CD4-positive, alpha-beta T cell treated with Interleukin-2 at 100 ng/mL for 4 hours (primary cell): ENCODE measurements around the gene SNCAIP.

Experiments used
- DNase-seq: peaks from one replicate; pipeline ENCODE4 v3.0.0-alpha.2; 2020; ENCODE audit warnings: low spot score

SNCAIP gene

DNA sequence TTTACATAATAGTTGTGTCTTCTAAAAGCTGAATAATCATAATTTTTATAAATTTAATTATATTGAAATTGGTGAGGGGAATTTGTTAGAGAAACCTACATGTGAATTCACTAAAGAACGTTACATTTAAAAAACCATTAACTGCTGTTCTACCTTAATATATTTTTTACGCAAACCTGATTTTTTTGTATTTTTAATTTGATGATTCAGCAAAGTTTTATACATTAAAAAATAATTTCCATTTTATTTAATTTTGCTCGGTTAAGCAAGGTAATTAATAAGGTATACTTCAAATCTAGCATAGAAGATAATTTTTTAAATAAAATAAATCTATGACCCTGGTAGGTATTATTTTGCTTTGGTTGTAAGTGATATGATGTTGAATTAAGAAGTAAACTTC is 114.3 kb downstream of the SNCAIP start:
- no peak for DNase-seq

DNA sequence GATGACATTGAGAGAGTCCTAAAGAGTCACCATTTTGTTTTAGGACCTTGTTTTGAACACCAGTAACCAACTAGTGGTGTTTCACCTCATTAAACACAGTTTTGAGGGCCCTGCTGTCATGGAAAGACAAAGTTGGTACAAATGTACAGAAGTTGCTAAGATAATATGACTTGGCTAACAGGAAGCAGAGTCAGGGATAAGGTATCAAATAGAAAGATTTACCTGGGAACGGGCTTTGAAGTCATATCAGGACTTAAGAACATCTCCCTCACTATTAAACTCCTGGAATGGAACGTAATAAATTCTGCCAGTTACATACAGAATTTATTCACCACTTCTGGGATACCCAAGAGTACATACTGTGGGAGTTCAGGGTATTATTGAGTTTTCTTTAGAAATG is 115.6 kb downstream of the SNCAIP start:
- no peak for DNase-seq

- DNase-seq: no peak
Observed at GRCh38 chr5:122429545-122430318, 117.7 kb downstream of the SNCAIP start.

GRCh38 chr5:122430319-122430586 is 118.2 kb downstream of the SNCAIP start:
- DNase-seq: no peak

DNA sequence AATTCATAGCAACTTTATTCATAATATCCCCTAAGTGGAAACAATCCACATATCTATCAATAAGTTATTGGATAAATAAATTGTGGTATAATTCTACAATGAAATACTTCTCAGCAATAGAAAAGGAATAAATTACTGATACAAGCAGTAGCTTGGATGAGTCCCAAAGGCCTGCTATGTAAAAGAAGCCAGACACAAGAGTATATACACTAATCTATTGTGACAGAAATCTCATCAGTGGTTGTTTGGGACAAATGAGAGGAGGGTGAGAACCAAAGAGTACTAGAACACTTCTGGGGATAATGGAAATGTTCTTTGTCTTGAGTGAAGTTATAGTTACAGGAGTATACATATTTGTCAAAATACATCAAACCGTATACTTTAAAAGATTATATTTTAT is 119.3 kb downstream of the SNCAIP start:
- DNase-seq: no peak

DNA sequence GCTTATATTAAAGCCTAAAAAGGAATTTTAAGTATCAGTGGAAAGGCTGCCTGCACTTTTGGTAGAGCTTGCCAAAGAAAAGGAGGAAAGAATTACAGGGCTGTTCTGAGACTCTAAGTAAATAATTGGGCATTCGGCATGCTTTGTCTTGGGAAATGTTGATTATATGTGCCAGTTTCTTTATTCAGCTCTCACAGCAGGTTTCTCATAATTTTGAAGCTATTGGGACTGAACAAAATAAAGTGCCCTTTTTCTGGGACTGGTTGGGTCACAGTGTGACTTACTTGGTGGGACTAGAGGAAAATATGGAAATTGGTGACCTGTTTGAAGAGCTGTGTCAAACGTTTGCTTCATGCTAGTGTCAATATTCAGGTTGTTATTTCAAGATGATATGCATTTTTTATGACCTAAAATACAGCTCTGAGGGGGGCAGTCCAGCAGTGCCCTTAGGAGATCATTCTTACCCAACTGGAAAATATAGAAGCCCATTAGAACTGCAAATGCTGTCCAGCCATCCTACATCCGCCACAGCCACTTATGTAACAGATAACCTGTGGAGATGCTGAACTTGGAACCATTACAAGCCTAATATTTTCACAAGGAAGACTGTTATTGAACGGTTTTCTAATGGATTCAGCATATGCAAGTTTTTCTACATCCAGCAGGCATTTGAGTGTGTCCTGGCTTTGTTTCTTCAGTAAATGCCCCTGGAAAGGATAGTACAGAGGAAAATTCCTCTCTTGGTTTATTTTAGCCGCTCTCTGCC is 122.4 kb downstream of the SNCAIP start:
- no peak for DNase-seq

GRCh38 chr5:122435234-122435633 is 123.2 kb downstream of the SNCAIP start:
- no peak for DNase-seq

GRCh38 chr5:122435761-122436160 is 123.7 kb downstream of the SNCAIP start:
- no peak for DNase-seq

DNA sequence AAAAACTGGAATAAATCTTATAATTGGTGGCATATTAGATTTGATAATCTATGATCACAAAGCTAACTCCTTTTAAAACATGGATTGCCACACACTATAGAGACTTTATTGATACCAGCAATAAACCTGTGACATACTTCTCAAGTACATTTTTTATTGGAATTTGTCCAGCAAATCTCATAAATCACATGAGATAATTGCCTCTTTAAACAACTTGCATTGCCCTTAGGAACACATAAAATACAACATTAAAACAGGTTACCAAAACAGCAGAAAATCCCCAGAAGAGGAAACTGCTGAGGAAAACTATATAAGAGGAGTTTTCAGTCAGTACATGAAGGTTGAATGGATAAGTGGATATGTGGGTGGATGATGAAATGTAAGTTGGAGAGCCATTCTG is 124.6 kb downstream of the SNCAIP start:
- DNase-seq: no peak

DNA sequence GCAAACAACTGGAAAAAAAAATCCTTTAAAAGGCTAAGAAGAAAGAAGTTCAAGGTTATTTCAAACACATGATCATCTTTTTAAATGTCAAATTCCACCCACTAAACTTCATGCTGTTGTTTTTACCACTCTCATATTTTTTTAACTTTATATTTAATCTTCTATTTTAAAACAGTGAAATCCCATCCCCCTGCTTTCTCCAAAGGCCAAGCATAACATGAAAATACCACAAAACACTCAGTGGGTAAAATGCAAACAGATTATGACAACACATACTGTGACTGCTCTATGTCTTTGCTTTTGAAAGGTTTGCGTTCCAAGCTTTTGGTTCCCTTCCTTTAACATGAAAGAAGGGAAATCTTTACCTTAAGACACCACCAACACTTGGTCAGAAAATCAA is 127.6 kb downstream of the SNCAIP start:
- no peak for DNase-seq

DNA sequence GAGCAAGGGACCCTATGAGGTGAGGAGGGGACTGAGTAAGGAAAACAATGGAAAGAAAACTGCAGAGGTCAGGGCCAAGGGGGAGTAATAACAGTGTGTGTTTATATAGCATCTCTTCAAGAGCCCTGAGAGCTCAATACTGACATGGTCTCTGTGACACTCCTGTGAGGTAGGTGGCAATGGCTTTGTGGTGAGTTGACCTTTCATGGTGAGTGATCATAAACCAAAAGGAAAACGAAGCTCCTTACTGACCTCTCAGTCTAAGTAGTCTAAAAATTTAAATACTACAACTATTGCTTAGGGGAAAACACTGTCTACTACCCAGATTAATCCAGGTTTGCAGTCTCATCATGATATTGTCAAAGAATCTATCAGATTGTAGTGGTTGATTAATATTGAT is 130.9 kb downstream of the SNCAIP start:
- no peak for DNase-seq

DNA sequence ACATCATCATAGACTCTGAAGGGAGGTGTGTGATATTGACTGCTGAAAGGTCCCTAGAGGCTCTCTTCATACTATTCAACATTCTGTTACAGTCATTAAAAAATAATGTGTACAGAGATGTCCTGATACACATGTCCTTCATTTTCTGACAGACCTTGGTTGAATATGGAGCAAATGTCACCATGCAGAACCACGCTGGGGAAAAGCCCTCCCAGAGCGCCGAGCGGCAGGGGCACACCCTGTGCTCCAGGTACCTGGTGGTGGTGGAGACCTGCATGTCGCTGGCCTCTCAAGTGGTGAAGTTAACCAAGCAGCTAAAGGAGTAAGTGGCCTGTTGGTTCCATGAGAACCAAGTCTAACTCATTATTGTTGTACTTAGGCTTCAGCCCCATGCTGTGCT is 132.4 kb downstream of the SNCAIP start:
- no peak for DNase-seq

DNA sequence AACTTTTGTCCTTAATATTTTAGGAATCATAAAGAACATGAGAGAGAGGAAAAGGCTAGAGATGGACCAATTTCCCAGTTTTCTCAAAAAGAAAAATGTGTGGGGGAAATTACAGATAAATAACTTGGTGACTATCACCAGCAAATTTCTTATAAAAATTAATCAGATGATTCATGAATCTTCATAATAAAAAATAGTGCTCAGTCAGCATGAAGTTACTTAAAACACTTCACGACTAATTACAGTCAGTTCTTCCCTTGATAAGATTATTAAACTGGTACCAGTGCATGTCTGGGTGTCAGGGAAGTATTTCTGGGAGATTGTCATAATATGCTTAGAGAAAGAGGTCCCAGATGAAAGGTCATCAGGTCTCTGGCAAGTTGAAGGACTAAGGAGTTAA is 133.0 kb downstream of the SNCAIP start:
- no peak for DNase-seq

DNA sequence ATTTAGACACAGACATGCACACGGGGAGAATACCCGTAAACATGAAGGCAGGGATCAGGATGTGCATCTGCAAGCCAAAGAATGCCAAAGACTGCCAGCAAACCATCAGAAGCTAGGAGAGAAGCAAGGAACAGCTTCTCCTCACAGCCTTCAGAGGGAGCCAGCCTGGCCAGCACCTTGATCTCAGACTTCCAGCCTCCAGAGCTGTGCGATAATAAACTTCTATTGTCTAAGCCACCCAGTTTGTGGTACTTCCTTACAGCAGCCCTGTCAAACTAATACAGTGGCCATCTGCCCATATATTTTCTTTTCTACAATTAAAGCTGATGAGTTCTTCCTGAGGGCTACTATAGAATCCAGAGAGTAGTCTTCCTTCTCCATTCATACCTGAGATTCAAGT is 135.0 kb downstream of the SNCAIP start:
- DNase-seq: no peak

GRCh38 chr5:122447879-122448278 is 135.8 kb downstream of the SNCAIP start:
- no peak for DNase-seq

DNA sequence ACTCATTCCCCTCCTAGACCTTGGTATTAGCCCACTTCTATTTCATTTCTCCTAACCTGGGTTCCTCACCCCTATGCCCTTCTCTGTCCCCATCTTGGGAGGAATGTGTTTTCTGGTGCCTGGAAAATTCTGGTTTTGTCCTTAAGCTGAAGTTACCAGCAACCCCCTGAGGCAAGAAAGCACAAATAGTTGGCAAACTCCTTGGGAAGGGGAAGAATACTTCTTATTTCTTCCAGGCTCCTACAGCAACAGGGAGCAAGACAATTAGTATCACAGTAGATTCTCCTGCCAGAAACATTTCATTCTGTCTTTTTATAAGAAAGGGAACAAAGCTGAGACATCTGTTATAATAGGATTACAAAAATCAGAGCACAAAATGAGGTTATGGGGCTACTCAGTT is 142.5 kb downstream of the SNCAIP start:
- DNase-seq: no peak

DNA sequence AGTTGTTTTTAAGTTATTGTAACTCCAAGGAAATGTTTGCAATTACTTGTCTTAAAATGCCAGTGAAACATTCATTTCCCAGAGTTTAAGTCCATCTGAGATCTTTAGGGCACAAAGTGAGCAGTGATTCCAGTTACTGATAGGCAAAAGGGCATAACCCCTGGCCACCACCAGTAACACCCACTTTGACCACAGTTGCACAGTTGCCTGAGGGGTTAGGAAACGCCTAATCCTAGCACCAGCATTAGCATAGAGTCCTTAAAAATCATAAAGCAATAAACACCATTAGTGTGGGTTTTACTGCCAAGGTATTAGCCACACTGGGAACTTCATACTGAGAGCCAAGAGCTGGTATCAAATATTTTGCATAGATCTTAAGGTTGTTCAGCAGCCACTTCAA is 143.9 kb downstream of the SNCAIP start:
- no peak for DNase-seq

GRCh38 chr5:122457178-122457826 is 145.3 kb downstream of the SNCAIP start:
- no peak for DNase-seq

DNA sequence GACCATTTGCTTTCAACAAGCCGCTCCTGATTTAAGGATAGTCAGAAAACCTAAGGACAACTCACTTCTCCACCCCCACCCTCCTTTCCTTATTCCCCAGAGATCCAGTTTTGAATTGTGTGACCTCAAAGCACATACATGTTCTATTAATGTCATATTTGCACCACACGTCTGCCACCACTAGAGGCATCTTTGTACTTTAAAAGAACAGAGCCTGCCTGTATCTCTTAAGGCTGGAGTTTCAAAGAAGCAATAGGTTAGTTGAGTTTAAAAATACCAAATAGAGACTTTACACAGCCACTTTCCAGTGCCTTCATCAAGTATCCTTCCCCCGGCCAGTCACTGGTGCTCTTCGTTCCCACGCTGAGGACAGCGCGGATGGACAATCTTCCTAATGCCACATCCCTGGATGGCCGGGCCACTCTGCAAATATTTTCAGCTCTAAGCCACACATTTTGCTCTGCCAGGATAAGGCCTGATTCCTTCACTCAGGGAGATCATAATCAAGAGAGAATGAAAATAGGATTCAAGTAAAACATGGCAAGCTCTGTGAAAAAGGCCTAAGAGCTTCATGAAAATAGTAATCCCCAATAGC is 146.3 kb downstream of the SNCAIP start:
- no peak for DNase-seq

- no peak for DNase-seq
Observed at GRCh38 chr5:122462486-122462885, 150.4 kb downstream of the SNCAIP start.

GRCh38 chr5:122463221-122463620 is 151.2 kb downstream of the SNCAIP start:
- DNase-seq: no peak

- DNase-seq: no peak
Observed at GRCh38 chr5:122464191-122464590, 152.2 kb downstream of the SNCAIP start.

DNA sequence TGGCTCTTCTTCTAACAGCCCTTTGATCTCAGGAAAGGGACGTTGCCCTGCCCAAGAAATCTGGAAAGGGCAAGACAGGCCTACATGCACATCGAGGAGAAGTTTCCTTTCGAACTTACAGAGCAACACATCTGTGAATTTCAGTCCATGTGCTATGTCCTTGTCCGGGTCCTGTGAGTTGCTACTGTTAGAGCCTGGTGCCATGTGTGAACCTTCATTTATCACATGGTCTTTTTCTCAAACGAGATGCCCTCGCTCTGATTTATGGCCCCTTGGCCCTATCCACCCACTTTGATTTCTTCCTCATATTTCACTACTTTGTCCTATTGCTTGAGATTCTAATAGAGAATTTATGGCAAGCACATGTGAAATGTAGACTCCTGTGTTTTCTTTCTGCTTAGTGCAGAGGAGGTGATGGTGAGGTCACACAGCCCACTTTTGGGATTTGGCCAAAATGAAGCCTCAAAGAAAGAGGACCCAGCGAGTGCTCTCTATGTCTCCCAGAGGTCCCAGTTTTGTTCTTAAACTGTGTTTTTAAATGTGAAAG is 153.1 kb downstream of the SNCAIP start:
- no peak for DNase-seq
